ENCODE measurements around the gene CNOT9. TPM values are rescaled to one million over a fixed set of nuclear protein-coding genes. Genes with fewer than 3 reads are reported as not detected.
A peak's percentile ranks its signal among the peaks of the same experiment; 100 is the strongest.

CNOT9 gene
- total RNA-seq, 1 donor from 2014 or later, result 53.7 TPM

DNA sequence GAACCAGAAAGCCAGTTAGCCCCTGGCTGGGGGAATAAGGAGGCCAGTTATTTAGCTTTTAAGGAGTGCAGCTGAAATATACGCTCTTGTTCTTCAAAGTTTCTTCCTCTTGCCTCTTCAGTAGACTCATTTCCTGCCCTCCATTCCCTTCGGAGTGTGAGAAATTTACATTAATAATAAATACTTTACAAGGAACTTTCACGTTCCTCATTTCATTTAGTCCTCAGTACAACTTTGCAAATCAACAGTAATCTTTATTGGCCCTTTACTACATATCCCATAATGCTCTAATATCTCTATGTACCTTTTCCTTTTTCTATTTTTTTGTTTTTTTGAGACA lies 54.7 kb downstream of the CNOT9 start:
- DNase-seq (ENCODE audit: low read depth), result no peak
- FAIRE-seq, result no peak
- Histone ChIP-seq H3K27me3 (ENCODE audit: control insufficient read depth, insufficient read depth, low read length) (no peaks in the 10 kb centered on the region), H3K36me3 (ENCODE audit: control insufficient read depth, insufficient read depth, low read length) (no peaks in the 10 kb centered on the region), H3K4me3 (ENCODE audit: low read depth, low read length) (no peak overlapping the region)
- TF ChIP-seq, protein P1, sequence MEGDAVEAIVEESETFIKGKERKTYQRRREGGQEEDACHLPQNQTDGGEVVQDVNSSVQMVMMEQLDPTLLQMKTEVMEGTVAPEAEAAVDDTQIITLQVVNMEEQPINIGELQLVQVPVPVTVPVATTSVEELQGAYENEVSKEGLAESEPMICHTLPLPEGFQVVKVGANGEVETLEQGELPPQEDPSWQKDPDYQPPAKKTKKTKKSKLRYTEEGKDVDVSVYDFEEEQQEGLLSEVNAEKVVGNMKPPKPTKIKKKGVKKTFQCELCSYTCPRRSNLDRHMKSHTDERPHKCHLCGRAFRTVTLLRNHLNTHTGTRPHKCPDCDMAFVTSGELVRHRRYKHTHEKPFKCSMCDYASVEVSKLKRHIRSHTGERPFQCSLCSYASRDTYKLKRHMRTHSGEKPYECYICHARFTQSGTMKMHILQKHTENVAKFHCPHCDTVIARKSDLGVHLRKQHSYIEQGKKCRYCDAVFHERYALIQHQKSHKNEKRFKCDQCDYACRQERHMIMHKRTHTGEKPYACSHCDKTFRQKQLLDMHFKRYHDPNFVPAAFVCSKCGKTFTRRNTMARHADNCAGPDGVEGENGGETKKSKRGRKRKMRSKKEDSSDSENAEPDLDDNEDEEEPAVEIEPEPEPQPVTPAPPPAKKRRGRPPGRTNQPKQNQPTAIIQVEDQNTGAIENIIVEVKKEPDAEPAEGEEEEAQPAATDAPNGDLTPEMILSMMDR (IDR thresholded peaks at IDR 0.05; ENCODE audit: insufficient read depth, low read length, severe bottlenecking), result no peak

DNA sequence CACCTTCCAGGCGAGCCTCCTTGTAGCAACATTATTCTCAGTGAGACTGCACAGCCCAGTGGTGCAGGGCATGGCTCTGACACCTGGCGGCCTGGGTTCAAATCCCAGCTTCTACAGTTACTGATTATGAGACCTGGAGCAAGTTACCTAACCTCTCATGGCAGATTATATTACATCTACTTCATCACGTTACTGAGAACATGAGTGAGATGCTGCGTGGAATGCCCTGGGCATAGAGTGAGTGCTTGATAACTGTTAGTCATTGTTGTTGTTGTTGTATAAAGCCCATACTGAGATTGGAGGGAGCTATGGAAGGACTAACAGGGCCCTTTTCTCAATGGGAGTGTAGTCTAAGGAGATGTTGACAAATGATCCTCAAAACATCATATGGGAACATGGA lies 57.7 kb downstream of the CNOT9 start:
- no peak for FAIRE-seq

DNA sequence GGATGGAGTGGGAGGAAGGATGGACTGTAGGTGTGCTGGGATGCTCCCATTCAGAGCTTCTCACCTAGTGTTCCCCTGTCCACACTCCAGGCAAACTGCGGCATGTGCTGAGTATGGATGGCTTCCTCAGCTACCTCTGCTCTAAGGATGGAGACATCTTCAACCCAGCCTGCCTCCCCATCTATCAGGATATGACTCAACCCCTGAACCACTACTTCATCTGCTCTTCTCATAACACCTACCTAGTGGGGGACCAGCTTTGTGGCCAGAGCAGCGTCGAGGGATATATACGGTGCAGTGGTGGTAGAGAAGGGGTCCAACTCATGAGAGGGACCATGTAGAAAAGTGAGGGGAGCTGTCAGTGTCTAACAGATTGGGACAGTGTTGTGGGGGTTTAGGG lies 59.3 kb downstream of the CNOT9 start:
- Histone ChIP-seq H3K36me3 (ENCODE audit: control insufficient read depth, insufficient read depth, low read length) (peaks cover 1% of the 10 kb centered on the region), H3K4me3 (ENCODE audit: low read depth, low read length) (no peak overlapping the region), H3K27me3 (ENCODE audit: control insufficient read depth, insufficient read depth, low read length) (no peaks in the 10 kb centered on the region)
- DNase-seq (ENCODE audit: low read depth) (no peak), FAIRE-seq (no peak)
- TF ChIP-seq, protein P1 (IDR thresholded peaks at IDR 0.05; ENCODE audit: insufficient read depth, low read length, severe bottlenecking), result no peak

More for the DNA sequence above, 57.7 kb downstream of the CNOT9 start:
- TF ChIP-seq, protein P1 (IDR thresholded peaks at IDR 0.05; ENCODE audit: insufficient read depth, low read length, severe bottlenecking), result no peak
- Histone ChIP-seq H3K36me3 (ENCODE audit: control insufficient read depth, insufficient read depth, low read length) (peaks cover 1% of the 10 kb centered on the region), H3K4me3 (ENCODE audit: low read depth, low read length) (no peak overlapping the region), H3K27me3 (ENCODE audit: control insufficient read depth, insufficient read depth, low read length) (no peaks in the 10 kb centered on the region)
- DNase-seq (ENCODE audit: low read depth), result no peak

DNA sequence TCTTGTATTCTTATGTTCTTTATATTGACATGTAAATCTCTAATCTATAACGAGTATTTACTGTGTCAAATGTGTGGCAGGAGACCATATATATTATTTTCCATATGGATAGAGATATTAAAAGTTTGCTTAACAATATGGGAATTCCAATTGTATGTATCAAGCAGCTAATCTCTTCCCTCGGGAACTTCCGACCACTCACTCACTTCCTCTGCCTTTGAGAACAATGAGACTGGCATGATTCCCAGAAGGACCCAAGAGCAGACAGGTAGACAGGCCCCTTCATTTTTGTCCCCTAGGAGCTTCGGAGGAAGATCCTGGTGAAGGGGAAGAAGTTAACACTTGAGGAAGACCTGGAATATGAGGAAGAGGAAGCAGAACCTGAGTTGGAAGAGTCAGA lies 63.2 kb downstream of the CNOT9 start:
- no peak for FAIRE-seq
- TF ChIP-seq, protein P1 (IDR thresholded peaks at IDR 0.05; ENCODE audit: insufficient read depth, low read length, severe bottlenecking), result no peak
- peaks cover 3% of the 10 kb centered on the region for H3K36me3 ChIP-seq (ENCODE audit: control insufficient read depth, insufficient read depth, low read length)
- H3K4me3 ChIP-seq (ENCODE audit: low read depth, low read length), result no peak overlapping the region
- DNase-seq (ENCODE audit: low read depth), result peak; percentile 91
- H3K27me3 ChIP-seq (ENCODE audit: control insufficient read depth, insufficient read depth, low read length), result no peaks in the 10 kb centered on the region

DNA sequence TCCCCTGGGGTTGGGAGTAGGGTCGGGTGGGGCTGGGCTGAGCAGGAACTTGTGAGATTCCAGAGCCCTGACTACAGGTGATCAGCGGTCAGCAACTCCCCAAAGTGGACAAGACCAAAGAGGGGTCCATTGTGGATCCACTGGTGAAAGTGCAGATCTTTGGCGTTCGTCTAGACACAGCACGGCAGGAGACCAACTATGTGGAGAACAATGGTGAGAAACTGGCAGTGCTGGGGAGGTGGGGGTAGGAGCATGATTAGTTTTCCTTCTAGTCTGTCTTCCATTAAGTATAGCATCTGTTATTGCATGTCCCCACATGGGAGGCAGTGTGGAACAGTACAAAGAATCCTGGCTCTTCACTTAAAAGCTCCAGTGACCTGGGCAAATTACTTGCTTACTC lies 67.1 kb downstream of the CNOT9 start:
- Histone ChIP-seq H3K4me3 (ENCODE audit: low read depth, low read length) (no peak overlapping the region), H3K27me3 (ENCODE audit: control insufficient read depth, insufficient read depth, low read length) (no peaks in the 10 kb centered on the region), H3K36me3 (ENCODE audit: control insufficient read depth, insufficient read depth, low read length) (peaks cover 10% of the 10 kb centered on the region)
- DNase-seq (ENCODE audit: low read depth) (no peak), FAIRE-seq (no peak)
- TF ChIP-seq, protein P1 (IDR thresholded peaks at IDR 0.05; ENCODE audit: insufficient read depth, low read length, severe bottlenecking), result no peak

DNA sequence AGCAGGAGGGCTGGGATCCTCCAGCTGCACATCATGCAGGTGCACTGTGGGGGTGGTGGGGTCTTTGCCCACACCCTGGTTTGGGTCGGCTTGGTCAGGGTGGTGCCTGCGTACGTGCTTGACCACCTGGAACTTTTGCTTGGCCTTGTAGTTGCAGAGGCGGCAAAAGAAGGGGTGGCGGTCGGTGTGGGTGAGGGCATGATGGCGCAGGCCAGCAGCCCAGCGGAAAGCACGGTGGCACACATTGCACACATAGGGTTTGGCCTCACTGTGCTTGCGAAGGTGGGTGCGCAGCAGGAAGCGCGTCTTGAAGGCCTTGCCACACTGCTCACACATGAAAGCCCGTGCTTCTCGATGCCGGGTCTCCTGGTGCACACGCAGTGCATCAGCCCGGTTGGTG lies 69.7 kb downstream of the CNOT9 start:
- FAIRE-seq (no peak), DNase-seq (ENCODE audit: low read depth) (no peak)
- Histone ChIP-seq H3K4me3 (ENCODE audit: low read depth, low read length) (no peak overlapping the region), H3K36me3 (ENCODE audit: control insufficient read depth, insufficient read depth, low read length) (peaks cover 26% of the 10 kb centered on the region), H3K27me3 (ENCODE audit: control insufficient read depth, insufficient read depth, low read length) (no peaks in the 10 kb centered on the region)
- TF ChIP-seq, protein P1 (IDR thresholded peaks at IDR 0.05; ENCODE audit: insufficient read depth, low read length, severe bottlenecking), result no peak

Data from bronchial epithelial cell (primary cell).